ENCODE data around the gene C1orf146. TPM values are rescaled to one million over a fixed set of nuclear protein-coding genes. Genes with fewer than 3 reads are reported as not detected.

C1orf146 gene
- total RNA-seq (not detected), polyA plus RNA-seq (not detected)

- H3K4me3 ChIP-seq = no peak within 1 kb of the TSS
- TF ChIP-seq POLR2AphosphoS5 (IDR thresholded peaks at IDR 0.05) (no peak), POLR2A (IDR thresholded peaks at IDR 0.05) (no peak), EP300 (IDR thresholded peaks at IDR 0.05) (no peak), CTCF (IDR thresholded peaks at IDR 0.05) (no peak)
- WGBS, 2 donors = 96% methylated on average over 27 of the region's 27 CpGs
- H3K27me3 ChIP-seq = no peaks in the 10 kb centered on the region
- no peak for DNase-seq
- intact Hi-C loops (cut with DNase I) = no loop called here
- H3K36me3 ChIP-seq = no peaks in the 10 kb centered on the region
- no peak within 1 kb of the TSS for H3K27ac ChIP-seq
- H3K9me3 ChIP-seq = no peaks in the 10 kb centered on the region
- no peaks in the 10 kb centered on the region for H3K4me1 ChIP-seq
Measured at GRCh38 chr1:92217721-92218120, at the start of gene C1orf146. TSS of gene C1orf146 (plus strand) at chr1:92217915. CDS start at chr1:92231421, 13,506 bp downstream.

GRCh38 chr1:92168657-92169056, 49.1 kb upstream of the C1orf146 start:
- DNase-seq = no peak
- no peaks in the 10 kb centered on the region for H3K36me3 ChIP-seq
- no peaks in the 10 kb centered on the region for H3K27me3 ChIP-seq
- H3K9me3 ChIP-seq = no peaks in the 10 kb centered on the region
- peaks cover 0 to 7% (median 0%) of the 10 kb centered on the region in 4 donors for H3K4me1 ChIP-seq
- intact Hi-C loops (cut with DNase I) = no loop called here
- no peak overlapping the region for H3K4me3 ChIP-seq
- 83 to 88% methylated on average over 5 of the region's 5 CpGs for WGBS, 2 donors
- no peak overlapping the region for H3K27ac ChIP-seq
- no peak for TF ChIP-seq POLR2AphosphoS5 (IDR thresholded peaks at IDR 0.05)
- TF ChIP-seq CTCF (IDR thresholded peaks at IDR 0.05) = no peak
- no peak for TF ChIP-seq POLR2A (IDR thresholded peaks at IDR 0.05)
- TF ChIP-seq EP300 (IDR thresholded peaks at IDR 0.05) = no peak

GRCh38 chr1:92169214-92170005, 48.3 kb upstream of the C1orf146 start:
- intact Hi-C loops (cut with DNase I) = no loop called here
- TF ChIP-seq POLR2A (IDR thresholded peaks at IDR 0.05) (no peak), CTCF (IDR thresholded peaks at IDR 0.05) (no peak), EP300 (IDR thresholded peaks at IDR 0.05) (no peak), POLR2AphosphoS5 (IDR thresholded peaks at IDR 0.05) (no peak)
- WGBS, 2 donors = 95 to 96% methylated on average over 2 of the region's 2 CpGs
- Histone ChIP-seq H3K36me3 (no peaks in the 10 kb centered on the region), H3K27ac (no peak overlapping the region), H3K4me1 (peaks cover 0 to 7% (median 0%) of the 10 kb centered on the region in 4 donors), H3K4me3 (no peak overlapping the region), H3K27me3 (no peaks in the 10 kb centered on the region), H3K9me3 (no peaks in the 10 kb centered on the region)
- no peak for DNase-seq

- H3K27ac ChIP-seq = no peak overlapping the region
- H3K9me3 ChIP-seq = no peaks in the 10 kb centered on the region
- no peak overlapping the region for H3K4me3 ChIP-seq
- no peaks in the 10 kb centered on the region for H3K4me1 ChIP-seq
- no peak for TF ChIP-seq POLR2AphosphoS5 (IDR thresholded peaks at IDR 0.05)
- TF ChIP-seq POLR2A (IDR thresholded peaks at IDR 0.05) = no peak
- TF ChIP-seq EP300 (IDR thresholded peaks at IDR 0.05) = no peak
- no peak for TF ChIP-seq CTCF (IDR thresholded peaks at IDR 0.05)
- DNase-seq = no peak
- intact Hi-C loops (cut with DNase I) = no loop called here
- WGBS, 2 donors = 94 to 95% methylated on average over 1 of the region's 1 CpG
- no peaks in the 10 kb centered on the region for H3K27me3 ChIP-seq
- peaks cover 0 to 36% (median 9%) of the 10 kb centered on the region in 4 donors for H3K36me3 ChIP-seq
Measured at GRCh38 chr1:92184632-92185031, 33.1 kb upstream of the C1orf146 start.

Measured in sigmoid colon (tissue), 7 donors.